Ovary (tissue), 9 donors: ENCODE measurements around the gene PRKCH. TPM values are rescaled to one million over a fixed set of nuclear protein-coding genes. Genes with fewer than 3 reads are reported as not detected.

Experiments used
- DNase-seq, 5 donors: peaks; one replicate each; pipeline ENCODE4 v3.0.0-alpha.2; 2019 to 2020
- H3K27ac ChIP-seq, 2 donors: fragments of 200-600 bp; one replicate each; pipeline versions ENCODE4 v1.5.1 to v1.8.0; 2019 to 2022
- H3K27me3 ChIP-seq: fragments of 200-600 bp; one replicate; pipeline ENCODE4 v1.8.0; 2022
- H3K36me3 ChIP-seq: fragments of 200-600 bp; sonication (generic); one replicate; pipeline ENCODE4 v1.5.1; 2019
- H3K4me1 ChIP-seq: one replicate; pipeline ENCODE4 v1.8.1; 2013; ENCODE audit warnings: mild to moderate bottlenecking, moderate library complexity; ENCODE audit not compliant: insufficient read depth
- H3K4me3 ChIP-seq: fragments of 200-600 bp; sonication (generic); one replicate; pipeline ENCODE4 v1.5.1; 2017
- H3K9me3 ChIP-seq, 2 donors: fragments of 200-600 bp in 1 of 2; sonication (generic) in 1 of 2; one replicate each; pipeline versions ENCODE4 v1.5.1 to v1.8.1; 2013 to 2019; ENCODE audit warnings: mild to moderate bottlenecking in 1 of 2, moderate library complexity in 1 of 2
- EP300 ChIP-seq: sonication (generic); formaldehyde crosslinking; IDR thresholded peaks from one replicate; pipeline ENCODE4 v1.6.1; 2017; ENCODE audit warnings: antibody characterized with exemption
- POLR2A ChIP-seq: fragments of 450-650 bp; IDR thresholded peaks from one replicate; pipeline ENCODE4 v1.6.1; 2017; ENCODE audit warnings: antibody characterized with exemption, mild to moderate bottlenecking, moderate library complexity
- WGBS, 3 donors: extraction: QIAGEN DNeasy Blood & Tissue Kit in 1 of 3; methylation state at CpG; one replicate each; pipeline versions ENCODE4 v1.1.5 to v1.1.7; 2013 to 2017; 5-methylcytosine and 5-hydroxymethylcytosine counted together
- intact Hi-C, 4 donors: fragments of 100-400 bp; cut with DNase I; formaldehyde crosslinking; loops; one replicate each; pipeline versions ENCODE4 v1.11.0 to v1.15.1; 2022 to 2023
- polyA plus RNA-seq, 2 donors: library from polyadenylated mRNA; stranded (reverse); fragments of 200-250 nt in 1 of 2; fragments of 350-450 nt in 1 of 2; fragmentation: Illumina TruSeq in 1 of 2; extraction: RNeasy Lipid Tissue Mini Kit (QIAGEN cat#74804) in 1 of 2; gene quantifications; one replicate each; pipeline ENCODE4 v1.2.3, GENCODE V29; 2013 to 2014
- total RNA-seq, 7 donors: library from RNA; depleted of rRNA in 2 of 7; stranded (reverse); fragments of >200 nt in 2 of 7; fragmentation: NEBNext Ultra II Directional in 3 of 7; extraction: Animal tissue kit (Norgen Biotek cat#: 25700) in 3 of 7; gene quantifications; one replicate each; pipeline versions ENCODE4 v1.1.0 to v1.2.4, GENCODE V29; 2016 to 2023
- TF ChIP-seq, protein P1 (sequence below), 3 donors: fragments of 450-650 bp in 2 of 3; fragments of 200-600 bp in 1 of 3; IDR thresholded peaks; one replicate each; pipeline versions ENCODE4 v1.5.1 to v1.8.0; 2016 to 2022; ENCODE audit warnings: antibody characterized with exemption in 3 of 3, mild to moderate bottlenecking in 1 of 3
- donor health status: DM: no; HTN: no; CAD: no; lungs with moderate emphysema.
- donor health status: DM: no; HTN: no; CAD: no.
- donor health status: Bipolar disorder and iron deficiency.
- donor health status: DM: yes; HTN: yes; CAD: no.
- donor health status: DM: no; HTN: no; CAD: no.
- donor health status: DM: yes; HTN: yes; CAD: no.

Gene PRKCH
- total and polyA plus RNA-seq, 9 donors: 8.4 to 47.6 (median 15.9) TPM

GRCh38 chr14:61375218-61375617 lies 53.8 kb downstream of the PRKCH start:
- intact Hi-C loops: no loop called here
- Histone ChIP-seq H3K9me3 (no peaks in the 10 kb centered on the region), H3K4me3 (no peak overlapping the region), H3K27me3 (no peaks in the 10 kb centered on the region), H3K27ac (no peak overlapping the region), H3K4me1 (no peaks in the 10 kb centered on the region), H3K36me3 (no peaks in the 10 kb centered on the region)
- no peak for DNase-seq
- TF ChIP-seq EP300 (no peak), POLR2A (no peak)
- TF ChIP-seq, protein P1, sequence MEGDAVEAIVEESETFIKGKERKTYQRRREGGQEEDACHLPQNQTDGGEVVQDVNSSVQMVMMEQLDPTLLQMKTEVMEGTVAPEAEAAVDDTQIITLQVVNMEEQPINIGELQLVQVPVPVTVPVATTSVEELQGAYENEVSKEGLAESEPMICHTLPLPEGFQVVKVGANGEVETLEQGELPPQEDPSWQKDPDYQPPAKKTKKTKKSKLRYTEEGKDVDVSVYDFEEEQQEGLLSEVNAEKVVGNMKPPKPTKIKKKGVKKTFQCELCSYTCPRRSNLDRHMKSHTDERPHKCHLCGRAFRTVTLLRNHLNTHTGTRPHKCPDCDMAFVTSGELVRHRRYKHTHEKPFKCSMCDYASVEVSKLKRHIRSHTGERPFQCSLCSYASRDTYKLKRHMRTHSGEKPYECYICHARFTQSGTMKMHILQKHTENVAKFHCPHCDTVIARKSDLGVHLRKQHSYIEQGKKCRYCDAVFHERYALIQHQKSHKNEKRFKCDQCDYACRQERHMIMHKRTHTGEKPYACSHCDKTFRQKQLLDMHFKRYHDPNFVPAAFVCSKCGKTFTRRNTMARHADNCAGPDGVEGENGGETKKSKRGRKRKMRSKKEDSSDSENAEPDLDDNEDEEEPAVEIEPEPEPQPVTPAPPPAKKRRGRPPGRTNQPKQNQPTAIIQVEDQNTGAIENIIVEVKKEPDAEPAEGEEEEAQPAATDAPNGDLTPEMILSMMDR (IDR thresholded peaks at IDR 0.05): no peak
- 78 to 88% (median 81%) methylated on average over 3 of the region's 3 CpGs for WGBS, 3 donors

GRCh38 chr14:61376314-61376713 lies 54.9 kb downstream of the PRKCH start:
- Histone ChIP-seq H3K27me3 (no peaks in the 10 kb centered on the region), H3K4me1 (no peaks in the 10 kb centered on the region), H3K4me3 (no peak overlapping the region), H3K36me3 (no peaks in the 10 kb centered on the region), H3K9me3 (no peaks in the 10 kb centered on the region), H3K27ac (no peak overlapping the region)
- no peak for DNase-seq
- TF ChIP-seq, protein P1 (IDR thresholded peaks at IDR 0.05): no peak
- no peak for TF ChIP-seq EP300
- no peak for TF ChIP-seq POLR2A
- intact Hi-C loops: no loop called here
- 84 to 93% (median 91%) methylated on average over 1 of the region's 1 CpG for WGBS, 3 donors

- no peak for DNase-seq
- Histone ChIP-seq H3K27me3 (no peaks in the 10 kb centered on the region), H3K36me3 (no peaks in the 10 kb centered on the region), H3K9me3 (no peaks in the 10 kb centered on the region), H3K4me3 (no peak overlapping the region), H3K27ac (no peak overlapping the region), H3K4me1 (no peaks in the 10 kb centered on the region)
- intact Hi-C loops: no loop called here
- TF ChIP-seq, protein P1 (IDR thresholded peaks at IDR 0.05): no peak
- TF ChIP-seq EP300: no peak
- TF ChIP-seq POLR2A: no peak
These were observed 56.4 kb downstream of the PRKCH start for GRCh38 chr14:61377749-61378148.

- DNase-seq: no peak
- TF ChIP-seq, protein P1 (IDR thresholded peaks at IDR 0.05): no peak
- TF ChIP-seq EP300: no peak
- TF ChIP-seq POLR2A: no peak
- WGBS, 3 donors: 71 to 81% (median 74%) methylated on average over 8 of the region's 8 CpGs
- no peaks in the 10 kb centered on the region for H3K4me1 ChIP-seq
- H3K4me3 ChIP-seq: no peak overlapping the region
- H3K27me3 ChIP-seq: no peaks in the 10 kb centered on the region
- intact Hi-C loops: no loop called here
- H3K27ac ChIP-seq: no peak overlapping the region
- H3K36me3 ChIP-seq: no peaks in the 10 kb centered on the region
- H3K9me3 ChIP-seq: no peaks in the 10 kb centered on the region
These were observed 58.3 kb downstream of the PRKCH start for GRCh38 chr14:61379639-61380184.
